ENCODE data around the gene FGD2. TPM values are rescaled to one million over a fixed set of nuclear protein-coding genes. Genes with fewer than 3 reads are reported as not detected.

FGD2 gene
- total and polyA plus RNA-seq, 2 of the 8 experiments (the other 6 are each of a cell fraction or from before 2014, with no cell fraction given) = 0.12 to 0.32 TPM

- TF ChIP-seq CHD7 (IDR thresholded peaks at IDR 0.05; ENCODE audit: insufficient replicate concordance, low read length) = no peak
- TF ChIP-seq POLR2AphosphoS5 (IDR thresholded peaks at IDR 0.05; ENCODE audit: low read depth, low read length) = no peak
- no peak for TF ChIP-seq TEAD4 (IDR thresholded peaks at IDR 0.05; ENCODE audit: low read depth, low read length)
- TF ChIP-seq MAX (IDR thresholded peaks at IDR 0.05) = no peak
- TF ChIP-seq TAF7 (optimal IDR thresholded peaks at IDR 0.05; ENCODE audit: borderline replicate concordance, low read depth, low read length) = no peak
- no peak for TF ChIP-seq TAF1 (IDR thresholded peaks at IDR 0.05; ENCODE audit: low read depth, low read length)
- no peak for TF ChIP-seq JUN (IDR thresholded peaks at IDR 0.05; ENCODE audit: low read depth, low read length)
- TF ChIP-seq SIN3A (conservative IDR thresholded peaks at IDR 0.05 in 1 of 2, IDR thresholded peaks at IDR 0.05 in 1 of 2; ENCODE audit: low read depth in 1 of 2, low read length in 2 of 2) = no peak
- TF ChIP-seq BCL11A (IDR thresholded peaks at IDR 0.05; ENCODE audit: low read depth in 2 of 2, low read length in 2 of 2) = no peak
- no peak for TF ChIP-seq E2F6 (IDR thresholded peaks at IDR 0.05)
- TF ChIP-seq SP4 (IDR thresholded peaks at IDR 0.05; ENCODE audit: low read length) = no peak
- TF ChIP-seq HDAC6 (IDR thresholded peaks at IDR 0.05; ENCODE audit: low read depth, low read length) = no peak
Measured at GRCh38 chr6:37049758-37050044, 44.2 kb downstream of the FGD2 start (continued).

All from H1 (cell line).